ENCODE measurements around the gene TBC1D1. TPM values are rescaled to one million over a fixed set of nuclear protein-coding genes. Genes with fewer than 3 reads are reported as not detected.

Gene TBC1D1
- total RNA-seq, 1 donor, result 101 TPM

DNA sequence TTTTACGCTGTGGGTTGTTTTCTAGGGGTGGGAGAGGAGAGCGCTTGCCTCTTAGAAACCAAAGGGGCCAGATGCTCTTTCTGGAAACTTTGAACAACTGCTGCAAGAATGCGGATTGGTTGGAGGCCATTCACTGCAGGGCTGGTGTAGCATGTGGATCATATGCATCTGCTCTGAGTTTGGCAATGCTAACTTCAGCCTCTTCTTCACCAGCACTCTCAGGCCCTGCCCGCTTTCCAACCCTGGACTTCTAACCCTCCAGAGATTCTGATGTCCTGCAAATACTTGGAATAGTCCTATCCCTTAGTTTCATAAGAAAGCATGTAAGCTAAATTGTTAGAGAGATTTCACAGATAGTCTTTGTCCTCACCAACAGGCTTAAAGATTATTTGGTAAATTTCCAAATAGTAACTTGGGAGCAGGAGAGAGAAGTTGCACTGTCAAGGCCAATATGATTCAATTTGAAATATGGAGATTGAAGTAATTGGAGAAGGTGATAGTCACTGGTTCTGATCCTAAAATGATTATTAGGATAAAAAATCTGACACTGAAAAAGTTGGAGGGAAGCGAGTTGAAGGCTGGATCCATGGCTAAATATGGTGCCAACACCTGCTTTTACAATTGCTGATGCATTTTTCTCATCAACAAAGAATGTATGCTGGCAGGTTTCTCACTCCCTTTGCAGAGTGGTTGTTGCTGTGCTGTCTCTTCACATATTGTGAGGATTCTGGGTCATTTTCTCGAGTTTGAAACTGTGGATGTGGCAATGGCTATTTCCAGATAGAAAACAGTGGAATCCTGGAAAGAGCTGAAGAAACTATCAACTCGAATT is 279.7 kb downstream of the TBC1D1 start:
- DNase-seq (ENCODE audit: low read depth), result no peak
- H3K4me3 ChIP-seq (ENCODE audit: low read depth, low read length), result no peak overlapping the region
- TF ChIP-seq, protein P1, sequence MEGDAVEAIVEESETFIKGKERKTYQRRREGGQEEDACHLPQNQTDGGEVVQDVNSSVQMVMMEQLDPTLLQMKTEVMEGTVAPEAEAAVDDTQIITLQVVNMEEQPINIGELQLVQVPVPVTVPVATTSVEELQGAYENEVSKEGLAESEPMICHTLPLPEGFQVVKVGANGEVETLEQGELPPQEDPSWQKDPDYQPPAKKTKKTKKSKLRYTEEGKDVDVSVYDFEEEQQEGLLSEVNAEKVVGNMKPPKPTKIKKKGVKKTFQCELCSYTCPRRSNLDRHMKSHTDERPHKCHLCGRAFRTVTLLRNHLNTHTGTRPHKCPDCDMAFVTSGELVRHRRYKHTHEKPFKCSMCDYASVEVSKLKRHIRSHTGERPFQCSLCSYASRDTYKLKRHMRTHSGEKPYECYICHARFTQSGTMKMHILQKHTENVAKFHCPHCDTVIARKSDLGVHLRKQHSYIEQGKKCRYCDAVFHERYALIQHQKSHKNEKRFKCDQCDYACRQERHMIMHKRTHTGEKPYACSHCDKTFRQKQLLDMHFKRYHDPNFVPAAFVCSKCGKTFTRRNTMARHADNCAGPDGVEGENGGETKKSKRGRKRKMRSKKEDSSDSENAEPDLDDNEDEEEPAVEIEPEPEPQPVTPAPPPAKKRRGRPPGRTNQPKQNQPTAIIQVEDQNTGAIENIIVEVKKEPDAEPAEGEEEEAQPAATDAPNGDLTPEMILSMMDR (IDR thresholded peaks at IDR 0.05; ENCODE audit: insufficient read depth, low read depth, low read length), result no peak

DNA sequence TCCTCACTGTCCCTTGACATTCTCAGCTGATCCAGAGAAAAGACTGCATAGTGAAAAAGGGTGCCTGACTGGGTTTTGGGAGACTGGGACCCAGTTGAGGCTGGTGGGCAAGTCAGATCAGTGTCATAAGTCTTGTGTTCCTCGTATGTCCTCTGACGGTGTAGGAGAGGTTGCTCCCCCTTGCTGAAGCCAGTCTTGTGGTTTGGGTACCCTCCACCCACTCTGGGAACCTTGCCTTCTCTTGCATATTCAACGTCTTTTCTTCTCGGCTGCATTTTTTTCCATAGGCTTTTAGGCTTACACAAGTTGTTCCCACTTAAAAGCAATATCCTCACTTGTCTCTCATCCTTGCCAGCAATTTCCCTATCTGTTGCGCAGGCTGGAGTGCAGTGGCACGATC is 281.2 kb downstream of the TBC1D1 start:
- TF ChIP-seq, protein P1 (IDR thresholded peaks at IDR 0.05; ENCODE audit: insufficient read depth, low read depth, low read length), result no peak
- no peak overlapping the region for H3K4me3 ChIP-seq (ENCODE audit: low read depth, low read length)
- no peak for DNase-seq (ENCODE audit: low read depth)

DNA sequence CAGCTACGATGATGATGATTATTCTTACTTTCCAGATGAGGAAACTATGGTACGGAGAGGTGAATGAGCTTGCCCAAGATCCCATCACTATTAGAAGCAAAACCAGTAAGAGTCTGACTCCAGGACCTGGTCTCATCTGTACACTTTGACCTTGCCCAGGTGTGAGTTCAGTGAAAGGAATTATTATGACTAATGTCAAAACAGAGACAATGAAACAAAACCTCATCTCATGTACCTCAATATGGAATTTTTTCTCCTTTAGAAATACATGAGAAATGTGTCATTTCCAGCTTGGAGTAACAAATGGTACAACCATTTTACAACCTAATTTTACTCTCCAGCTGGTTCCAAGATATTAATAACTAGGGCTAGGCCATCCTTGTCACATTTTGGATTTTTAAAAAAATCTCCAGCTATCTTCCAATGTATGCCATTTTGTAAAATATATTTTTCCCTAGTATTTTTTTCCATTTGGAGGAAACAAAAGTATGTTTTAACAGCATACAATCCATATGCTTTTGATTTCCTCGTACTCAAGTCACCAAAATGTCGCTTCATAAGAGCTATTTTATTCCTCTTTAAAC is 283.1 kb downstream of the TBC1D1 start:
- DNase-seq (ENCODE audit: low read depth), result no peak
- no peak overlapping the region for H3K4me3 ChIP-seq (ENCODE audit: low read depth, low read length)
- TF ChIP-seq, protein P1 (IDR thresholded peaks at IDR 0.05; ENCODE audit: insufficient read depth, low read depth, low read length), result no peak

DNA sequence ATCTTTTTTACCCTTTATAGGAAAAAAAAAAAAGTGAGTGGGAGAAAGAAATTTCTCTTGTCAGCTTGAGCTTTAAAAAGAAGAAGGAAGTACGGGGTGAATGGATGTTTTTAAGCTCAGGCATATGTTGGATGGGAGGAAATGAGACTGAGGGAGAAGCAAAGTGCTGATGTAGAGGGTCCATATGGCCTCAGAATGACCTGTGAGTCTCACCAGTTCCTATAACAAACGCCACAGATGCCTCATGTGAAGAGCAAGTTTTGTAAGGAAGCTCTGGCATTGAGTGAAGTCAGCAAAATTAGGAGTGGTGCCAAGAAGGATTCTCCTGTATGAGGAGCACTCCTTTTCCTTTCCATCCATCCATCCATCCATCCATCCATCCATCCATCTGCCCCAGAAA is 283.9 kb downstream of the TBC1D1 start:
- no peak overlapping the region for H3K4me3 ChIP-seq (ENCODE audit: low read depth, low read length)
- TF ChIP-seq, protein P1 (IDR thresholded peaks at IDR 0.05; ENCODE audit: insufficient read depth, low read depth, low read length), result no peak
- DNase-seq (ENCODE audit: low read depth), result no peak

DNA sequence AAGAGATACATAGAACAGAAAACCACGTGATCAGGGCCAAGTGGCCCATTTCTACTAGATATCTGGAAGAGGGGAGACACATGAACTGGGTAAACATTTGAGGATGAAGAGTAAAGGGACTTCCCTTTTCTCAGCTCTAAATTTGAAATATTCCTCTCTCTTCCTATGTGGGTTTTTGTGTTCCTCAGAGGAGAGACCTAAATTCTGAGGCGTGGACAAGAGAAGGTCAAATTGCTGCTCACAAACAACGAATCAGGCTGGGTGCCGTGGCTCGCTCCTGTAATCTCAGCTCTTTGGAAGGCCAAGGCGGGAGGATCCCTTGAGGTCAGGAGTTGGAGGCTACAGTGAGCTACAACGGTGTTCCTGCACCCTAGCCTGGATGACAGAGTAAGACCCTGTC is 285.3 kb downstream of the TBC1D1 start:
- DNase-seq (ENCODE audit: low read depth), result no peak
- TF ChIP-seq, protein P1 (IDR thresholded peaks at IDR 0.05; ENCODE audit: insufficient read depth, low read depth, low read length), result no peak
- H3K4me3 ChIP-seq (ENCODE audit: low read depth, low read length), result no peak overlapping the region

DNA sequence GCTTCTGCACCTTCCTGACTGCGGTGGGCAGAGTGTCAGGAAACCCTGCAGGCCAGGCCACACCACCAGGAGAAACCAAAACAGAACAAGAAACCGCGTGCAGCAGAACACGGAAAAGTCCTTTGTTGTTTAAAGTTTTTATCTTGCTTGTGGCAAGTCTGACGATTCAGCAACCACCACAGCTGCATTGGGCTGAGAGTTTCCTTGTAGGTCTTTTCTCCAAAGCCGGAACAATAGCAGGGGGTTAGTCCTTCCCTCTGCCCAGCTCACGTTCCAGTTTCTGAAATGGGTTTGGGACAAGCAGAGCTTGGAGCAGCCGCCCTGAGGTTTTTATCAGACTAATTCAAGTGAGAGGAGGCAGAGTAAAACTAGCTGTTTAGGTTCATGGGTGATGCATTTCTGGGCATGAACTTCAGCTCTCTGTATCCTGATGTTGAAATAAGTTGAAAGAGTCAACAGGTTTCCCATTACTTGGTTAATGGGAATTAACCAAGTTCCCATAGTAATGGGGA is 286.2 kb downstream of the TBC1D1 start:
- peak; percentile 81 for DNase-seq (ENCODE audit: low read depth)
- TF ChIP-seq, protein P1 (IDR thresholded peaks at IDR 0.05; ENCODE audit: insufficient read depth, low read depth, low read length), result no peak
- no peak overlapping the region for H3K4me3 ChIP-seq (ENCODE audit: low read depth, low read length)
